HPDE6-E6E7 (cell line): ENCODE results near the gene RFX4.
"Not testable (repeated sequence)": the region's sequence is repeated elsewhere in the genome, so short reads cannot be mapped to it uniquely, and the experiment has no call there.

Experiments
- DNase-seq: peaks from one replicate; pipeline ENCODE4 v3.0.0; 2011; ENCODE audit warnings: missing footprints; ENCODE audit errors: extremely low spot score

The RFX4 gene

GRCh38 chr12:106690569-106691305 is 107.9 kb downstream of the RFX4 start:
- no peak for DNase-seq

- not testable (repeated sequence) for DNase-seq
Measured at GRCh38 chr12:106692033-106692432, 109.2 kb downstream of the RFX4 start.

GRCh38 chr12:106692896-106693820 is 110.4 kb downstream of the RFX4 start:
- no peak for DNase-seq

- DNase-seq = no peak
Measured at GRCh38 chr12:106696071-106696470, 113.3 kb downstream of the RFX4 start.

GRCh38 chr12:106696681-106697417 is 114.0 kb downstream of the RFX4 start:
- no peak for DNase-seq

GRCh38 chr12:106704081-106704480 is 121.3 kb downstream of the RFX4 start:
- no peak for DNase-seq

GRCh38 chr12:106705971-106706370 is 123.2 kb downstream of the RFX4 start:
- DNase-seq = no peak

- DNase-seq = no peak
Measured at GRCh38 chr12:106709068-106709511, 126.3 kb downstream of the RFX4 start.

- DNase-seq = no peak
Measured at GRCh38 chr12:106710143-106710893, 127.5 kb downstream of the RFX4 start.

- DNase-seq = no peak
Measured at GRCh38 chr12:106711316-106711715, 128.5 kb downstream of the RFX4 start.

- DNase-seq = no peak
Measured at GRCh38 chr12:106712768-106713167, 130.0 kb downstream of the RFX4 start.

GRCh38 chr12:106714926-106715325 is 132.1 kb downstream of the RFX4 start:
- no peak for DNase-seq

- DNase-seq = no peak
Measured at GRCh38 chr12:106715582-106715981, 132.8 kb downstream of the RFX4 start.

- no peak for DNase-seq
Measured at GRCh38 chr12:106717673-106718072, 134.9 kb downstream of the RFX4 start.

GRCh38 chr12:106719879-106720278 is 137.1 kb downstream of the RFX4 start:
- no peak for DNase-seq

- no peak for DNase-seq
Measured at GRCh38 chr12:106720696-106721095, 137.9 kb downstream of the RFX4 start.

- DNase-seq = no peak
Measured at GRCh38 chr12:106721915-106722314, 139.1 kb downstream of the RFX4 start.

- DNase-seq = no peak
Measured at GRCh38 chr12:106722837-106723236, 140.0 kb downstream of the RFX4 start.

- no peak for DNase-seq
Measured at GRCh38 chr12:106723416-106723815, 140.6 kb downstream of the RFX4 start.

GRCh38 chr12:106724116-106724515 is 141.3 kb downstream of the RFX4 start:
- DNase-seq = no peak

- no peak for DNase-seq
Measured at GRCh38 chr12:106724934-106725333, 142.1 kb downstream of the RFX4 start.
